Cardiac muscle cell (in vitro differentiated cells and primary cell): ENCODE results near the gene BRCC3. TPM values are rescaled to one million over a fixed set of nuclear protein-coding genes. Genes with fewer than 3 reads are reported as not detected.

Experiments used
- DNase-seq, 2 donors: peaks; one replicate each; pipeline versions ENCODE4 v3.0.0 to v3.0.0-alpha.2; 2010 to 2017; ENCODE audit warnings: low read depth in 1 of 2, low spot score in 1 of 2
- H3K27ac ChIP-seq: fragments of 200-600 bp; sonication (generic); 2 replicates; pipeline ENCODE4 v1.5.1; 2016
- H3K27me3 ChIP-seq: fragments of 200-600 bp; sonication (generic); 2 replicates; pipeline ENCODE4 v1.6.0; 2016; ENCODE audit warnings: control low read depth
- H3K36me3 ChIP-seq: fragments of 200-600 bp; sonication (generic); 2 replicates; pipeline ENCODE4 v1.5.1; 2016; ENCODE audit warnings: control low read depth
- H3K4me1 ChIP-seq: fragments of 200-600 bp; sonication (generic); 2 replicates; pipeline ENCODE4 v1.8.1; 2017; ENCODE audit warnings: low read depth, mild to moderate bottlenecking, mixed run types
- H3K4me3 ChIP-seq: fragments of 200-600 bp; sonication (generic); 2 replicates; pipeline ENCODE4 v1.5.1; 2016; ENCODE audit warnings: mild to moderate bottlenecking
- H3K9me3 ChIP-seq: fragments of 200-600 bp; sonication (generic); 2 replicates; pipeline ENCODE4 v1.5.1; 2017; ENCODE audit warnings: low read depth, mild to moderate bottlenecking, control low read depth
- CTCF ChIP-seq: IDR thresholded peaks from 2 replicates; pipeline ENCODE4 v1.5.1; 2012; ENCODE audit warnings: low read depth, mild to moderate bottlenecking, low read length
- polyA plus RNA-seq: library from polyadenylated mRNA; unstranded; fragments of >200 nt; fragmentation: Nextera tagmentation; extraction: Ambion mirVana; gene quantifications from 2 replicates; pipeline ENCODE4 v1.2.1, GENCODE V29; 2016
- total RNA-seq: library from RNA; depleted of rRNA; stranded (reverse); fragments of >200 nt; gene quantifications from 2 replicates; pipeline ENCODE4 v1.2.3, GENCODE V29; 2016

The BRCC3 gene
- total and polyA plus RNA-seq, 2 experiments from 2014 or later, result 6.0 to 28.0 TPM

GRCh38 chrX:155108427-155108826 is 37.1 kb downstream of the BRCC3 start:
- Histone ChIP-seq H3K27ac (no peak overlapping the region), H3K36me3 (no peaks in the 10 kb centered on the region), H3K4me1 (no peaks in the 10 kb centered on the region), H3K4me3 (no peak overlapping the region), H3K27me3 (no peaks in the 10 kb centered on the region), H3K9me3 (no peaks in the 10 kb centered on the region)
- no peak for TF ChIP-seq CTCF
- no peak for DNase-seq

GRCh38 chrX:155112171-155112570 is 40.9 kb downstream of the BRCC3 start:
- H3K4me3 ChIP-seq, result no peak overlapping the region
- H3K9me3 ChIP-seq, result no peaks in the 10 kb centered on the region
- no peak overlapping the region for H3K27ac ChIP-seq
- H3K4me1 ChIP-seq, result no peaks in the 10 kb centered on the region
- TF ChIP-seq CTCF, result no peak
- no peaks in the 10 kb centered on the region for H3K36me3 ChIP-seq
- no peaks in the 10 kb centered on the region for H3K27me3 ChIP-seq
- no peak for DNase-seq

GRCh38 chrX:155113097-155113496 is 41.8 kb downstream of the BRCC3 start:
- Histone ChIP-seq H3K27me3 (no peaks in the 10 kb centered on the region), H3K4me3 (no peak overlapping the region), H3K4me1 (no peaks in the 10 kb centered on the region), H3K36me3 (no peaks in the 10 kb centered on the region), H3K9me3 (no peaks in the 10 kb centered on the region), H3K27ac (no peak overlapping the region)
- no peak for TF ChIP-seq CTCF
- DNase-seq, result no peak

GRCh38 chrX:155115174-155115819 is 44.0 kb downstream of the BRCC3 start:
- Histone ChIP-seq H3K36me3 (no peaks in the 10 kb centered on the region), H3K27ac (no peak overlapping the region), H3K4me3 (no peak overlapping the region), H3K27me3 (no peaks in the 10 kb centered on the region), H3K9me3 (no peaks in the 10 kb centered on the region), H3K4me1 (no peaks in the 10 kb centered on the region)
- DNase-seq, result no peak
- TF ChIP-seq CTCF, result no peak

GRCh38 chrX:155127465-155127864 is 56.2 kb downstream of the BRCC3 start:
- H3K9me3 ChIP-seq, result no peaks in the 10 kb centered on the region
- H3K4me1 ChIP-seq, result no peaks in the 10 kb centered on the region

More at GRCh38 chrX:155127465-155127864, 56.2 kb downstream of the BRCC3 start:
- Histone ChIP-seq H3K4me3 (no peak overlapping the region), H3K27me3 (no peaks in the 10 kb centered on the region), H3K27ac (no peak overlapping the region), H3K36me3 (no peaks in the 10 kb centered on the region)
- TF ChIP-seq CTCF, result no peak
- DNase-seq, result no peak
